GM12892 (cell line): ENCODE measurements around the gene GLUD1.

Source experiments
- POLR2A ChIP-seq: IDR thresholded peaks from 2 replicates; pipeline ENCODE4 v1.6.1; 2011; ENCODE audit warnings: low read depth, low read length, control low read depth
- POLR2AphosphoS5 ChIP-seq: IDR thresholded peaks from 2 replicates; pipeline ENCODE4 v1.6.1; 2011; ENCODE audit warnings: low read depth, low read length, control low read depth

GRCh38 chr10:87030912-87031635 is 63.6 kb downstream of the GLUD1 start:
- TF ChIP-seq POLR2AphosphoS5 (no peak), POLR2A (no peak)
